IMR-90 (cell line): ENCODE results near the gene RBMS3. TPM values are rescaled to one million over a fixed set of nuclear protein-coding genes. Genes with fewer than 3 reads are reported as not detected.

Experiments
- ATAC-seq: fragments of 200-7000 bp; cut with Tn5 transposase; 2 replicates; pipeline ENCODE4 v1.9.1; 2020; ENCODE audit warnings: low read depth, mild to moderate bottlenecking, moderate library complexity
- BruUV-seq: library from RNA; stranded (reverse); fragments of 400-500 nt; replicated peaks from 2 replicates; lab custom pipeline; 2021; lab: Mats Ljungman, UMichigan
- CTCF ChIA-PET: fragments of 300-600 bp; formaldehyde crosslinking; extraction: SDS; loops from one replicate; lab custom pipeline; 2021; ENCODE audit warnings: antibody characterized with exemption; lab: Yijun Ruan, JAX
- POLR2A ChIA-PET: fragments of 300-600 bp; sonication (Branson Sonifier 250); formaldehyde crosslinking; loops from one replicate; lab custom pipeline; 2022; ENCODE audit warnings: antibody characterized with exemption; ENCODE audit not compliant: unreplicated experiment; lab: Charles Lee
- DNase-seq: peaks from one replicate; pipeline ENCODE4 v3.0.0; 2013
- H2AFZ ChIP-seq: replicated peaks from 2 replicates; pipeline ENCODE3; 2013; ENCODE audit warnings: low read length, mild to moderate bottlenecking; ENCODE audit not compliant: poor library complexity
- H2AK5ac ChIP-seq: 2 replicates; pipeline ENCODE4 v1.6.1; 2013; ENCODE audit warnings: low read depth, low read length, inconsistent platforms
- H2AK9ac ChIP-seq: replicated peaks from 2 replicates; pipeline ENCODE3; 2013; ENCODE audit warnings: mild to moderate bottlenecking, low read depth, low read length, moderate library complexity; ENCODE audit not compliant: poor library complexity
- H2BK120ac ChIP-seq: 2 replicates; pipeline ENCODE4 v1.6.1; 2013; ENCODE audit warnings: low read depth, low read length, inconsistent platforms
- H2BK15ac ChIP-seq: 3 replicates; pipeline ENCODE4 v1.6.1; 2013; ENCODE audit warnings: low read depth, low read length, inconsistent platforms
- H2BK20ac ChIP-seq: 2 replicates; pipeline ENCODE4 v1.6.1; 2013; ENCODE audit warnings: low read depth, mild to moderate bottlenecking, inconsistent platforms, low read length, moderate library complexity
- H2BK5ac ChIP-seq: 2 replicates; pipeline ENCODE4 v1.6.1; 2013; ENCODE audit warnings: mild to moderate bottlenecking, low read depth, low read length, inconsistent platforms; ENCODE audit not compliant: poor library complexity, severe bottlenecking
- H3K14ac ChIP-seq: replicated peaks from 2 replicates; pipeline ENCODE4 v1.6.1; 2013; ENCODE audit warnings: low read depth, low read length, inconsistent platforms
- H3K18ac ChIP-seq: 2 replicates; pipeline ENCODE4 v1.6.1; 2013; ENCODE audit warnings: low read depth, low read length, control low read depth
- H3K23ac ChIP-seq: 2 replicates; pipeline ENCODE4 v1.6.1; 2013; ENCODE audit warnings: low read depth, low read length, inconsistent platforms
- H3K27ac ChIP-seq: 2 replicates; pipeline ENCODE4 v1.5.1; 2013; ENCODE audit warnings: mild to moderate bottlenecking, control low read depth, low read length; ENCODE audit not compliant: insufficient read depth
- H3K27me3 ChIP-seq: 2 replicates; pipeline ENCODE4 v1.6.1; 2013; ENCODE audit warnings: low read length; ENCODE audit not compliant: control insufficient read depth, insufficient read depth
- H3K36me3 ChIP-seq: 2 replicates; pipeline ENCODE4 v1.6.1; 2013; ENCODE audit warnings: low read length, mixed read lengths; ENCODE audit not compliant: control insufficient read depth, insufficient read depth
- H3K4ac ChIP-seq: 2 replicates; pipeline ENCODE4 v1.6.1; 2013; ENCODE audit warnings: low read depth, low read length, inconsistent platforms
- H3K4me1 ChIP-seq: 2 replicates; pipeline ENCODE4 v1.6.1; 2013; ENCODE audit warnings: low read length, mixed read lengths; ENCODE audit not compliant: control insufficient read depth, insufficient read depth
- H3K4me2 ChIP-seq: 2 replicates; pipeline ENCODE4 v1.6.1; 2013; ENCODE audit warnings: low read depth, mild to moderate bottlenecking, control low read depth, low read length, moderate library complexity
- H3K4me3 ChIP-seq: 2 replicates; pipeline ENCODE4 v1.5.1; 2013; ENCODE audit warnings: low read depth, mild to moderate bottlenecking, control low read depth, low read length, moderate library complexity; ENCODE audit not compliant: insufficient read depth
- H3K56ac ChIP-seq: 2 replicates; pipeline ENCODE4 v1.6.1; 2013; ENCODE audit warnings: low read length, inconsistent platforms; ENCODE audit not compliant: insufficient read depth; ENCODE audit errors: extremely low read depth
- H3K79me1 ChIP-seq, 2 experiments: 2 replicates each; pipeline ENCODE4 v1.6.1; 2013; ENCODE audit warnings: low read length in 2 of 2, inconsistent platforms in 1 of 2, low read depth in 1 of 2
- H3K9ac ChIP-seq: 2 replicates; pipeline ENCODE4 v1.6.1; 2013; ENCODE audit warnings: low read depth, low read length, control low read depth
- H3K9me1 ChIP-seq: 2 replicates; pipeline ENCODE4 v1.6.1; 2013; ENCODE audit warnings: low read length, inconsistent platforms; ENCODE audit not compliant: insufficient read depth
- H3K9me3 ChIP-seq: 2 replicates; pipeline ENCODE4 v1.6.1; 2013; ENCODE audit warnings: low read length; ENCODE audit not compliant: control insufficient read depth, insufficient read depth
- H4K20me1 ChIP-seq: 2 replicates; pipeline ENCODE4 v1.6.1; 2013; ENCODE audit warnings: low read length, inconsistent platforms; ENCODE audit not compliant: insufficient read depth
- H4K5ac ChIP-seq: 2 replicates; pipeline ENCODE4 v1.6.1; 2013; ENCODE audit warnings: mild to moderate bottlenecking, low read depth, low read length, control low read depth
- H4K8ac ChIP-seq, 2 experiments: 2 replicates each; pipeline ENCODE4 v1.6.1; 2013; ENCODE audit warnings: low read depth in 2 of 2, low read length in 2 of 2, control low read depth in 1 of 2, inconsistent platforms in 1 of 2
- H4K91ac ChIP-seq: 2 replicates; pipeline ENCODE4 v1.6.1; 2013; ENCODE audit warnings: low read depth, low read length, inconsistent platforms; ENCODE audit not compliant: insufficient read depth
- BHLHE40 ChIP-seq: fragments of 150-350 bp; IDR thresholded peaks from 2 replicates; pipeline ENCODE4 v1.6.1; 2016; ENCODE audit warnings: mild to moderate bottlenecking, low read depth, low read length
- CEBPB ChIP-seq: IDR thresholded peaks from 2 replicates; pipeline ENCODE4 v1.6.1; 2012; ENCODE audit warnings: low read depth, low read length, improper control_type of control experiment
- CHD1 ChIP-seq: IDR thresholded peaks from 2 replicates; pipeline ENCODE4 v1.6.1; 2012; ENCODE audit warnings: low read depth, low read length, improper control_type of control experiment
- MAZ ChIP-seq: IDR thresholded peaks from 2 replicates; pipeline ENCODE4 v1.6.1; 2012; ENCODE audit warnings: low read depth, mild to moderate bottlenecking, low read length, improper control_type of control experiment, moderate library complexity, borderline replicate concordance
- NFE2L2 ChIP-seq: fragments of 150-350 bp; IDR thresholded peaks from 2 replicates; pipeline ENCODE4 v1.6.1; 2016; ENCODE audit warnings: low read depth, mild to moderate bottlenecking, low read length
- RAD21 ChIP-seq: IDR thresholded peaks from 2 replicates; pipeline ENCODE4 v1.6.1; 2012; ENCODE audit warnings: low read length, improper control_type of control experiment
- RCOR1 ChIP-seq: IDR thresholded peaks from 2 replicates; pipeline ENCODE4 v1.6.1; 2012; ENCODE audit warnings: mild to moderate bottlenecking, low read length, improper control_type of control experiment; ENCODE audit not compliant: insufficient replicate concordance
- WGBS, 2 experiments: methylation state at CpG; one replicate each; pipeline versions ENCODE4 v1.1.5 to v1.1.7; 2013; ENCODE audit warnings: missing lambda C conversion rate in 2 of 2; ENCODE audit not compliant: insufficient read length in 1 of 2; ENCODE audit errors: extremely low coverage in 2 of 2; 5-methylcytosine and 5-hydroxymethylcytosine counted together
- dilution Hi-C: fragments of 300-500 bp; cut with HindIII; formaldehyde crosslinking; loops from one replicate; pipeline ENCODE4 v1.14.3; 2018; ENCODE audit warnings: low sequenced_read_pairs; ENCODE audit not compliant: unreplicated experiment
- in situ Hi-C: fragments of 300-500 bp; cut with MboI; formaldehyde crosslinking; loops from 3 replicates; pipeline ENCODE4 v1.14.3; 2019; ENCODE audit warnings: low sequenced_read_pairs, inconsistent platforms, mixed read lengths
- intact Hi-C: fragments of 100-400 bp; cut with micrococcal nuclease; formaldehyde crosslinking; loops from 2 replicates; pipeline ENCODE4 v1.10.0; 2022
- polyA plus RNA-seq, 3 experiments: library from polyadenylated mRNA; depleted of rRNA; stranded (reverse); fragments of >200 nt; gene quantifications; 2 replicates each; pipeline ENCODE4 v1.2.3, GENCODE V29; 2012; ENCODE audit warnings: low replicate concordance in 1 of 3
- total RNA-seq: library from RNA; depleted of rRNA; stranded (reverse); fragments of >200 nt; gene quantifications from 2 replicates; pipeline ENCODE4 v1.2.3, GENCODE V29; 2012
- TF ChIP-seq, protein P1 (sequence below): conservative IDR thresholded peaks from 2 replicates; pipeline ENCODE4 v1.5.1; 2012; ENCODE audit warnings: mild to moderate bottlenecking, low read depth, low read length, improper control_type of control experiment

Gene RBMS3
- total and polyA plus RNA-seq, 2 of the 4 experiments (the other 2 are of a cell fraction): 15.2 to 127 TPM

DNA sequence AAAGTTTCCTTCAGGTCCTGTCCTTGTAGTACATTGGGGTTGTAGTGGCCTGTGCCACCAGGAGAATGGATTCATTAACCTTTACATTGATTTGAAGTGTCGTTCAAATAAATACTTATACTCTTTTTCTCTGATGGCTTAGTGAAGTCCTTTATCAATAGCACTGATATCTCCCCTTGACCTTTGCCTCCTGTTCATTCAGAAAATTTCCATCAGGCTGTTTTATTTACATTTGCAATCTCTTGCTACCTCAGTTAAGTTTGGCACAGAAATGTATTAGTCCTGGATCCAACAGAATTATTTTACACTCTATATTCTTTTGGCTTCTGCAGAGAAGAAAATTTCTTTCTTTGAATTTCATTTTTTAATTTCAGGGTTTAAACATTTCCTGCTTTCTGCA lies 497.0 kb downstream of the RBMS3 start:
- Histone ChIP-seq H2AFZ (no peak overlapping the region), H2AK9ac (no peak overlapping the region), H3K18ac (no peak overlapping the region), H3K4me3 (no peak overlapping the region), H3K79me1 (no peaks in the 10 kb centered on the region), H2BK120ac (no peak overlapping the region), H3K4me1 (no peaks in the 10 kb centered on the region), H3K56ac (no peak overlapping the region), H3K23ac (no peak overlapping the region), H2BK20ac (no peak overlapping the region), H3K9ac (no peak overlapping the region), H3K36me3 (peaks cover 5% of the 10 kb centered on the region), H2AK5ac (no peak overlapping the region), H3K27ac (no peak overlapping the region), H2BK15ac (no peak overlapping the region), H3K9me3 (peaks cover 3% of the 10 kb centered on the region; the same call in 1 of the 2 replicates), H2BK5ac (no peak overlapping the region), H4K5ac (no peak overlapping the region), H3K14ac (no peak overlapping the region), H3K4ac (no peak overlapping the region), H4K20me1 (no peaks in the 10 kb centered on the region), H4K8ac (no peak overlapping the region), H3K4me2 (no peak overlapping the region), H3K27me3 (no peaks in the 10 kb centered on the region), H3K9me1 (peaks cover 8% of the 10 kb centered on the region), H4K91ac (no peak overlapping the region)
- no CpG with 5 or more reads among the region's 1 CpG for WGBS, 2 experiments
- no peak for ATAC-seq
- intact Hi-C loops (no loop called here), in situ Hi-C loops (no loop called here), dilution Hi-C loops (no loop called here)
- POLR2A ChIA-PET: no interaction called here
- no peak for DNase-seq
- TF ChIP-seq BHLHE40 (no peak), RCOR1 (no peak), CEBPB (no peak), MAZ (no peak), NFE2L2 (no peak), CHD1 (no peak), RAD21 (no peak)
- TF ChIP-seq, protein P1, sequence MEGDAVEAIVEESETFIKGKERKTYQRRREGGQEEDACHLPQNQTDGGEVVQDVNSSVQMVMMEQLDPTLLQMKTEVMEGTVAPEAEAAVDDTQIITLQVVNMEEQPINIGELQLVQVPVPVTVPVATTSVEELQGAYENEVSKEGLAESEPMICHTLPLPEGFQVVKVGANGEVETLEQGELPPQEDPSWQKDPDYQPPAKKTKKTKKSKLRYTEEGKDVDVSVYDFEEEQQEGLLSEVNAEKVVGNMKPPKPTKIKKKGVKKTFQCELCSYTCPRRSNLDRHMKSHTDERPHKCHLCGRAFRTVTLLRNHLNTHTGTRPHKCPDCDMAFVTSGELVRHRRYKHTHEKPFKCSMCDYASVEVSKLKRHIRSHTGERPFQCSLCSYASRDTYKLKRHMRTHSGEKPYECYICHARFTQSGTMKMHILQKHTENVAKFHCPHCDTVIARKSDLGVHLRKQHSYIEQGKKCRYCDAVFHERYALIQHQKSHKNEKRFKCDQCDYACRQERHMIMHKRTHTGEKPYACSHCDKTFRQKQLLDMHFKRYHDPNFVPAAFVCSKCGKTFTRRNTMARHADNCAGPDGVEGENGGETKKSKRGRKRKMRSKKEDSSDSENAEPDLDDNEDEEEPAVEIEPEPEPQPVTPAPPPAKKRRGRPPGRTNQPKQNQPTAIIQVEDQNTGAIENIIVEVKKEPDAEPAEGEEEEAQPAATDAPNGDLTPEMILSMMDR: no peak
- no TSS peak for BruUV-seq
- CTCF ChIA-PET: no interaction called here
